Measurements from ENCODE around the gene AGPAT2.

GRCh38 chr9:136644593-136645351 lies 42.5 kb downstream of the AGPAT2 start:
- TF ChIP-seq EZH2 (IDR thresholded peaks at IDR 0.05; ENCODE audit: insufficient read depth, low read length) (no peak), CTCF (IDR thresholded peaks at IDR 0.05; ENCODE audit: insufficient read depth, low read depth, low read length) (peak; percentile 39)
